ENCODE measurements around the gene UFSP2.

- TF ChIP-seq CTCF (conservative IDR thresholded peaks at IDR 0.05; ENCODE audit: low read depth, low read length) = no peak
- TF ChIP-seq POLR2A (IDR thresholded peaks at IDR 0.05; ENCODE audit: low read depth, low read length) = no peak
- TF ChIP-seq RAD21 (IDR thresholded peaks at IDR 0.05; ENCODE audit: low read length) = no peak
Observed at GRCh38 chr4:185429660-185430059, 3.9 kb upstream of the UFSP2 start.

Data from IMR-90 (cell line).